ENCODE measurements around the gene SLC25A44.

The SLC25A44 gene

DNA sequence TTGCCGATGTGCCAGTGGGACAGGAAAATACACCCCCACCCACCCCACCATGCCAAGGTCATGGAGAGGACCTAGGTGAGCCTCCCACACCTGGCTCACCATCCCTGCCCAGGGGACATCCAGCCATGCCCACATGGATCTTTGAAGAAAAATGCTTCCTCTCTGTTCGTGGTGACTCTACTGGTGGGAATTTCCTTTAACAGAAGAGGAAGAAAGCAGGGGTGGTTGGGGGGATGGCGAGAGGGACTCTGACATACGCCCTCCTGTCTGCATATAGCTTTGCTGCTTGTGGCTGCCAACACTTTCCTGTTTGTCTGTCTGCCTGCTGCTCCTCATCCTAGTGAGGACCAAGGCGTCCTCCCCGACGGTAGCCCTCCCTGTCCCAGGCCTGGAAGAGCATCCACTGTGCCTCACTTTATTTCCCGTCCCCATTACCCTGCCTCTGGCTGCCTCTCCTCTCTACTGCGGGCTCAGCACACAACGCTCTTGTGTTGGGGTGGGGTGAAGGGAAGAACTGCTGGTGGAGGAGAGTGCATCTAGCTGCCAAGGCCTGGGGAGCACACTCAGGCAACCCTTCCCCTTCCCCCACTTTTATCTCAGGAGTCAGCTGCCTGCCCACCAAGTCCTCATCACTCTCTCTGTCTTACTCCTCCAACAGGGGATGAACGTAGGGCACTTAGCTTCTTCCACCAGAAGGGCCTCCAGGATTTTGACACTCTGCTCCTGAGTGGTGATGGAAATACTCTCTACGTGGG is 38.0 kb upstream of the SLC25A44 start:
- TF ChIP-seq GATA3 (IDR thresholded peaks at IDR 0.05; ENCODE audit: low read depth, low read length), result no peak
- no peak for TF ChIP-seq GATA2 (IDR thresholded peaks at IDR 0.05; ENCODE audit: low read depth, low read length)

DNA sequence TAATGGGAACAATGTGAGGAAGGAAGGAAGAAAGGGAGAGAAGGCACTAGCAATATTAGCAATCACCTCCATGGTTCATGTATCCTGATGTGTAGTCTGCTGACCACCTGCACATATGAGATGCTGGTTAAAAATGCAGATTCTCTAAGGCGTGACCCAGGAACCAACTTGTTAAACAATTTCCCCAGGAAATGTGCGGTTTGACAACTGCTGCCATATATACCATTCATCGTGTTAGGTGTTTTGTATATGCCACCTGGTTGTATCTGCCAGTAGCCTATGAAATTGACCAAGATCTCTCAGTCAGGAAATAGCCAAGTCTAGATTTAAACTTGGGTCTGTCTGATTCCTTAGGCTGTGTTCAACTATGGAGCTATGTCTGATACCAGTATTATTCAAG is 36.4 kb upstream of the SLC25A44 start:
- TF ChIP-seq GATA2 (IDR thresholded peaks at IDR 0.05; ENCODE audit: low read depth, low read length), result no peak
- no peak for TF ChIP-seq GATA3 (IDR thresholded peaks at IDR 0.05; ENCODE audit: low read depth, low read length)

DNA sequence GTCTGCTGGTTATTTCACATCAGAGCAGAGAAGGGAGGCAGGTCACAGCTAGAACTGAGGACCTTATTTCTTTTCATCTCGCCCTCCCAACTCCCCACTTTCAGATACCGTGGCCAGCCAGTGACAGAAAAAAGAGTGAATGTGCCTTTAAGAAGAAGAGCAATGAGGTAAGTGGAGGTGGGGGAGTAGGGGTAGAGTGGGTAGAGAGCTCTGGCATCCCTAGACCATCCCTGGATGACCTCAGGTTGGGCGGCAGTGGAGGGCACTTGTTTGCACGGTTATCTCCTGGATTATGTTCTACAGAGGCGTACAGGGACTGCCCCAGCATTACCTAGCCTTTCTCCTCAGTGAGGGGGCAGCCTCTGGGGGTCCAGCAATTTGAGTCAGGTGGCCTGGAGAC is 35.9 kb upstream of the SLC25A44 start:
- TF ChIP-seq GATA2 (IDR thresholded peaks at IDR 0.05; ENCODE audit: low read depth, low read length) (no peak), GATA3 (IDR thresholded peaks at IDR 0.05; ENCODE audit: low read depth, low read length) (no peak)

DNA sequence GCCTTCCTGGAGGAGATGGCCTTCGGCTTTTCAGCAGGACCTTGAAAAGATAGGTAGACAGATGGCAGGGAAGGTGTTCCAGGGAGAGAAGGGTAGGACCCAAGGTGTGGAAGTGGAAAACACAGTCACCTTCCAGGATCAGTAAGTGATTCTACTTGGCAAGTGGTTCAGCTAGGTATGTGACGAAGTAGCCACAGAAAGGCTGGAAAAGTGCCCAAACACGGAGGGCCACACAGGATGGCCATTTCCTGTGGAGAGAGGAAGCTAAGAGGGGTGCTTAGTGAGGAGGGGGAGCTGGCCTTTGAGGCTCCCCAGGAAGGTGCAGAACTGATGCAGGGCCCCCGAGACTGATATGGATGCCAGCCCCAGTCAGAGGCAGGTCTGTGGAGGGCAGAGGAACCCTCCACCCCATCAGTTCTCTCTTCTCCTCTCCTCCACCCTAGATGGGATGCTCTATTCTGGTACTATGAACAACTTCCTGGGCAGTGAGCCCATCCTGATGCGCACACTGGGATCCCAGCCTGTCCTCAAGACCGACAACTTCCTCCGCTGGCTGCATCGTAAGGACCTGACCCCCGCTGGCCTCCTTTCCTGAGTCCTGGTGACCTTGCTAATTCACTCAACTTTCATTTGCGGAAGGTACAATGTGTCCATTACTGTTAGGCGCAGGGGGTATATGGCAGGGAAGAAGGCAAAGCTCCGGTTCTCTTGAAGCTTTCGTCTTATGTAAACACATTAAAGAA is 33.7 kb upstream of the SLC25A44 start:
- TF ChIP-seq GATA2 (IDR thresholded peaks at IDR 0.05; ENCODE audit: low read depth, low read length) (no peak), GATA3 (IDR thresholded peaks at IDR 0.05; ENCODE audit: low read depth, low read length) (no peak)

DNA sequence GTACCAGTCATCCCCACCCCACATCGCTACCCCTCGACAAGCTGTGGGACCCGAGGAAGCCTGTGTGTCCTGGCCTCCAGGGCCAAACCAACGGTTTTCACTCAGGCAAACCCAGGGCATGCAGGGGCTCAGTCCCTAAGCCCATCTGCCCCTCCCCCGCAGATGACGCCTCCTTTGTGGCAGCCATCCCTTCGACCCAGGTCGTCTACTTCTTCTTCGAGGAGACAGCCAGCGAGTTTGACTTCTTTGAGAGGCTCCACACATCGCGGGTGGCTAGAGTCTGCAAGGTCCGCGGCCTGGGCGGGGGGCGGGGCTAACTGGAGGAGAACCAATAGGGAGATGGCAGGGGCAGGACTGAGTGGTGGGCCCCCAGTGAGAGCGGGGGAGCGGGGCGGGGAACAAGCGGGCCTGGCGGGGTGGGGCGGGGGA is 33.1 kb upstream of the SLC25A44 start:
- TF ChIP-seq GATA2 (IDR thresholded peaks at IDR 0.05; ENCODE audit: low read depth, low read length) (no peak), GATA3 (IDR thresholded peaks at IDR 0.05; ENCODE audit: low read depth, low read length) (no peak)

DNA sequence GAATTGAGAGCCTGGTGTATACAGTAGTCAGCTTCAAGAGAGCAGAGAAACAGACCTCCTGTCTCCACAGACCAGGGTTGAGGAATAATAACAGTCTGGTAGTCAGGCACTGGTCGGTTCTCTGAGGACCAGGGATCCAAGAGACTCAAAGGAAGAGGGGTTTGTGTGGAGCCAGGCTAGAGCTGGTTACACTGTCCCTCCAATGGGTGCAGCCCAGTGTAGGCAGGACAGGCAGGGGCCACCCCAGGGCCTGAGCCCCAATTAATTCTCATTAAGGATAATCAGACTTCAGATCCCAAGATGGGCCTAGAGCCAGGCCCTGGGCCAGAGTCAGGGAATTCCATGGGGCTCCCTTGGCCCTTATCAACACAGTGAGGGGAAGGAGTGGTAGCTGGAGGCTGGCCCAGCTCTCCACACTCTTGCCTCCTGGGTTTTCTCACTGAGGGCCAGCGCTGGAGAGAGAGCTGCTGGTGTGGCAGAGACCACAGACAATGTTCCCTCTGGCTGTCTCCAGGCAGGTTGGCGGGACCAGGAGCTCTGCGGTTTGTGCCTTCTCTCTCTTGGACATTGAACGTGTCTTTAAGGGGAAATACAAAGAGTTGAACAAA is 31.4 kb upstream of the SLC25A44 start:
- peak; percentile 76 for TF ChIP-seq GATA2 (IDR thresholded peaks at IDR 0.05; ENCODE audit: low read depth, low read length)
- TF ChIP-seq GATA3 (IDR thresholded peaks at IDR 0.05; ENCODE audit: low read depth, low read length), result no peak

DNA sequence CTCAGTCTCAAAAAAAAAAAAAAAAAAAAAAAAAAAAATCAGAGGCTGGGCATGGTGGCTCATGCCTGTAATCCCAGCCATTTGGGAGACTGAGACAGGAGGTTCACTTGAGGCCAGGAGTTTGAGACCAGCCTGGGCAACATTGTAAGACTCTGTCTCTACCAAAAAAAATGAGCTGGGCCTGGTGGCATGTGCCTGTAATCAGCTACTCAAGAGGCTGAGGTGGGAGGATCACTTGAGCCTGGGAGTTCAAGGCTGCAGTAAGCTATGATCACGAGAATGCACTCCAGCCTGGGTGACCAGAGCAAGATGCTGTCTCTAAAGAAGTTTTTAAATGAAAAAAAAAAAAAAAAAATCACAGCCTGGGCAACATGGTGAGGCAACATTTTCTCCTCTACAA is 30.2 kb upstream of the SLC25A44 start:
- TF ChIP-seq GATA3 (IDR thresholded peaks at IDR 0.05; ENCODE audit: low read depth, low read length), result no peak
- TF ChIP-seq GATA2 (IDR thresholded peaks at IDR 0.05; ENCODE audit: low read depth, low read length), result no peak

DNA sequence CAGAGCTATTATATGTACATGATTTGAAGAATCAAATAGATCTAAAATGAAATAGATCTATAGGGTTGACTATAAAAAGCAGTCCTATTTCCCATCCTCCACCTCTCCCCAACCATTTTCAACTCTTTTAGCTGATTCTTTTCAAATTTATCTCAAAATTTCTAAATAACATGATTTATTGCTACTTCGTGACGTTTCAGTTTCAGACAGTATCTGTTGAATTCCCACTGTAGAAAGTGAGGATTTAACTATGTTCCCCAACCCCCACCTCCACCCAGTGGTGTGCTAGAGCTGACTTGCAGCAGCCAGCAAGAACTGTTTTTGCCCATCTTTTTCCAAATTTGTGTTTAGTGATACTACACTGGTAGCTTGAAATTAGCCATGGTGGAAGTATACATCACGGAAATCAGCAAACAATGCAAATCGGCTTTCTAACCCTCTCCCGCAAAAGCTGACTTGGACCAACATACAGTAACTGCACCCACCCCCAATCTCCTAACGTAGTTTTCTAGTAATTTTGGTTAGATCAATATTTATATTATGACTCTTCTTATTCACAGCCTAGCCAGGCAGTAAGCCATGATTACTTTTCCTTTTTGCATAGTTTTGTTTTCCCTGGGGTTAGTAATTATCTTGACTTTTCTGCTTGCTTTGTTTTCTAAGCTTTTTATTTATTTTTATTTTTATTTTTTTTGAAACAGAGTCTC is 29.6 kb upstream of the SLC25A44 start:
- TF ChIP-seq GATA3 (IDR thresholded peaks at IDR 0.05; ENCODE audit: low read depth, low read length) (no peak), GATA2 (IDR thresholded peaks at IDR 0.05; ENCODE audit: low read depth, low read length) (no peak)

DNA sequence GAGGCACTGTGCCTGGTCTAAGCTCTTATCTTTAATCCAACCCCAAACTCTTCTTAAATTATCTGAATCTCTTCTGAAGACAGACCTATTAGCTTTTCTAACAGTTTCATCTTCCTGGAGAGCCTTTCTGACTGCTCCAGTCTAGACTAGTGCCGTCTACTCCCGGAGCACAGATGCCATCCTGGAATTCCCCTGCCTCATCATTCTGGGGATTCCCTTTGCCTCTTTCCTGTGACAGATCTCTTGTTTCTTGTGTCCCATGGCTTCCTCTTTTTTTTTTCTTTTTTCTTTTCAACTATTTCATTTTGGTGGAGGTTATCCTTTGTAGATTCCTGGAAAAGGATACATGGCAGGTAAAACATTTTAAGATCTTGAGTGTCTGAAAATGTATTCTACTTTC is 28.8 kb upstream of the SLC25A44 start:
- TF ChIP-seq GATA2 (IDR thresholded peaks at IDR 0.05; ENCODE audit: low read depth, low read length) (no peak), GATA3 (IDR thresholded peaks at IDR 0.05; ENCODE audit: low read depth, low read length) (no peak)

DNA sequence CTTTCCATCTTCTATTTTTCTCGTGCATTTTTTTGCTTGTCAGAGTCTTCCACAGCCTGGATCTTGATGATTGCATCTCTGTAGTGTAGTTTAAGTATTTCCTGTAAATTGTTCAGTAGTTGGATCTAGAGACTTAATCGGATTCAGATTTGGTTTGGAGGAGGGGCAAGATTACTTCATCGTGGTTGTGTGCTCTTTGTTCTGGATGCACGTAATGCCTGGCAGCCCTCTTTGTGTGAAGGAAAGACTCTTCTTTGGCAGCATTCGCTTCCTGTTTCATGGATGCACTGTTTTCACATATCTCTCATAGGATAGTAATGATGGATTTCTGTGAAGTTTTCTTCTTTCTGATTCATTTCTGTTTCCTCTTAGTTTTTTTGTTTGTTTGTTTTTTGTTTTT is 26.4 kb upstream of the SLC25A44 start:
- TF ChIP-seq GATA2 (IDR thresholded peaks at IDR 0.05; ENCODE audit: low read depth, low read length), result no peak
- TF ChIP-seq GATA3 (IDR thresholded peaks at IDR 0.05; ENCODE audit: low read depth, low read length), result no peak

DNA sequence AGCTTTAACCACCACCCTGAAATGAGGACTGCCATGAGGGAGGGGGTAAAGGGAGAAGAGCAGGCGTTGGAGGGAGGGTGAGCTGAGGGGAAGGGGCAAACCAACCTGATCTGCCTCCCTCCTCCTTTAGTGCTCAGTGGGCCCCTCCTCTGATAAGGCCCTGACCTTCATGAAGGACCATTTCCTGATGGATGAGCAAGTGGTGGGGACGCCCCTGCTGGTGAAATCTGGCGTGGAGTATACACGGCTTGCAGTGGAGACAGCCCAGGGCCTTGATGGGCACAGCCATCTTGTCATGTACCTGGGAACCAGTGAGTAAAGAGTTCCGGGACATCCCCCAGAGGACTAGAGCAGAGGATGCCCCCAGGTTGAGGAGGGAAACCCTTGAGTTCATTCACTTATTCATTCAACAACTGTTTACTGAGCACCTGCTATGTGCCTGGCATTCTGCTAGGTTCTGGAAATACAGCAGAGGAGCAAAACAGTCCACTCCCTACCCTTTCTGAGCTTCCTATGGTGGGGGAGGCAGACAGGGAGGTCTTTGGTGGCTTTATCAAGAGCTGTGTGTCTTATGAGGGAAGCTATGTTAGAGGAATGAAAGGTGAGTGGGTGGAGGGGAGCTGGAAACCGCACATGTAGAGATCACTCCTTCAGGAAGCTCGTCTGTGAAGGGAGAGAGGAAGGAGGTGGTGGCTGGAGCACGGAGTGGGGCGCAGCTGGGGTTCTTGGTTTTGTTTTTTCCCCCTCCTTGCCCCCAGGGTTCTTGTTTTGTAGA is 21.0 kb upstream of the SLC25A44 start:
- TF ChIP-seq GATA2 (IDR thresholded peaks at IDR 0.05; ENCODE audit: low read depth, low read length), result no peak
- no peak for TF ChIP-seq GATA3 (IDR thresholded peaks at IDR 0.05; ENCODE audit: low read depth, low read length)

DNA sequence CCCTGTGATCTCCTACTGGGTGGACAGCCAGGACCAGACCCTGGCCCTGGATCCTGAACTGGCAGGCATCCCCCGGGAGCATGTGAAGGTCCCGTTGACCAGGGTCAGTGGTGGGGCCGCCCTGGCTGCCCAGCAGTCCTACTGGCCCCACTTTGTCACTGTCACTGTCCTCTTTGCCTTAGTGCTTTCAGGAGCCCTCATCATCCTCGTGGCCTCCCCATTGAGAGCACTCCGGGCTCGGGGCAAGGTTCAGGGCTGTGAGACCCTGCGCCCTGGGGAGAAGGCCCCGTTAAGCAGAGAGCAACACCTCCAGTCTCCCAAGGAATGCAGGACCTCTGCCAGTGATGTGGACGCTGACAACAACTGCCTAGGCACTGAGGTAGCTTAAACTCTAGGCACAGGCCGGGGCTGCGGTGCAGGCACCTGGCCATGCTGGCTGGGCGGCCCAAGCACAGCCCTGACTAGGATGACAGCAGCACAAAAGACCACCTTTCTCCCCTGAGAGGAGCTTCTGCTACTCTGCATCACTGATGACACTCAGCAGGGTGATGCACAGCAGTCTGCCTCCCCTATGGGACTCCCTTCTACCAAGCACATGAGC is 17.2 kb upstream of the SLC25A44 start:
- no peak for TF ChIP-seq GATA2 (IDR thresholded peaks at IDR 0.05; ENCODE audit: low read depth, low read length)
- no peak for TF ChIP-seq GATA3 (IDR thresholded peaks at IDR 0.05; ENCODE audit: low read depth, low read length)

All from SH-SY5Y (cell line).